ENCODE results near the gene NUDT14. TPM values are rescaled to one million over a fixed set of nuclear protein-coding genes. Genes with fewer than 3 reads are reported as not detected.

NUDT14 gene
- total and polyA plus RNA-seq, 2 of the 8 experiments (the other 6 are each of a cell fraction or from before 2014, with no cell fraction given), result 25.5 to 33.3 TPM

- TF ChIP-seq NANOG (IDR thresholded peaks at IDR 0.05; ENCODE audit: insufficient read depth, low read depth, low read length, poor library complexity, severe bottlenecking) (no peak), FOSL1 (IDR thresholded peaks at IDR 0.05; ENCODE audit: insufficient read depth, low read depth, low read length) (no peak), SP1 (IDR thresholded peaks at IDR 0.05; ENCODE audit: low read depth, low read length) (no peak), KDM5A (IDR thresholded peaks at IDR 0.05; ENCODE audit: low read length) (no peak), HDAC6 (IDR thresholded peaks at IDR 0.05; ENCODE audit: low read depth, low read length) (no peak), YY1 (IDR thresholded peaks at IDR 0.05; ENCODE audit: low read depth, low read length) (no peak), TAF1 (IDR thresholded peaks at IDR 0.05; ENCODE audit: low read depth, low read length) (no peak), NRF1 (IDR thresholded peaks at IDR 0.05; ENCODE audit: low read depth, low read length) (no peak), RXRA (IDR thresholded peaks at IDR 0.05; ENCODE audit: insufficient read depth, low read depth, low read length) (no peak), USF2 (IDR thresholded peaks at IDR 0.05; ENCODE audit: low read length) (no peak), CEBPB (IDR thresholded peaks at IDR 0.05; ENCODE audit: low read depth, low read length) (no peak), CHD2 (IDR thresholded peaks at IDR 0.05; ENCODE audit: low read length) (no peak), GTF2F1 (IDR thresholded peaks at IDR 0.05; ENCODE audit: borderline replicate concordance, low read depth, low read length) (no peak), RBBP5 (IDR thresholded peaks at IDR 0.05; ENCODE audit: borderline replicate concordance, low read depth, low read length) (peak; percentile 65; the same call in 1 of the 2 replicates), RNF2 (IDR thresholded peaks at IDR 0.05; ENCODE audit: borderline replicate concordance, low read depth, low read length, missing control alignments, poor library complexity, severe bottlenecking) (no peak), MAFK (IDR thresholded peaks at IDR 0.05; ENCODE audit: low read depth, low read length) (no peak), CBX5 (IDR thresholded peaks at IDR 0.05; ENCODE audit: low read depth, low read length) (no peak), JUND (IDR thresholded peaks at IDR 0.05; ENCODE audit: low read length) (no peak), ASH2L (IDR thresholded peaks at IDR 0.05; ENCODE audit: low read length) (no peak), EZH2 (IDR thresholded peaks at IDR 0.05; ENCODE audit: low read depth, low read length, severe bottlenecking) (no peak), ZNF274 (IDR thresholded peaks at IDR 0.05; ENCODE audit: borderline replicate concordance, extremely low read depth, low read length) (no peak)
Measured at GRCh38 chr14:105168979-105169507, 12.1 kb downstream of the NUDT14 start (continued).
